ENCODE data around the gene EPO.

DNA sequence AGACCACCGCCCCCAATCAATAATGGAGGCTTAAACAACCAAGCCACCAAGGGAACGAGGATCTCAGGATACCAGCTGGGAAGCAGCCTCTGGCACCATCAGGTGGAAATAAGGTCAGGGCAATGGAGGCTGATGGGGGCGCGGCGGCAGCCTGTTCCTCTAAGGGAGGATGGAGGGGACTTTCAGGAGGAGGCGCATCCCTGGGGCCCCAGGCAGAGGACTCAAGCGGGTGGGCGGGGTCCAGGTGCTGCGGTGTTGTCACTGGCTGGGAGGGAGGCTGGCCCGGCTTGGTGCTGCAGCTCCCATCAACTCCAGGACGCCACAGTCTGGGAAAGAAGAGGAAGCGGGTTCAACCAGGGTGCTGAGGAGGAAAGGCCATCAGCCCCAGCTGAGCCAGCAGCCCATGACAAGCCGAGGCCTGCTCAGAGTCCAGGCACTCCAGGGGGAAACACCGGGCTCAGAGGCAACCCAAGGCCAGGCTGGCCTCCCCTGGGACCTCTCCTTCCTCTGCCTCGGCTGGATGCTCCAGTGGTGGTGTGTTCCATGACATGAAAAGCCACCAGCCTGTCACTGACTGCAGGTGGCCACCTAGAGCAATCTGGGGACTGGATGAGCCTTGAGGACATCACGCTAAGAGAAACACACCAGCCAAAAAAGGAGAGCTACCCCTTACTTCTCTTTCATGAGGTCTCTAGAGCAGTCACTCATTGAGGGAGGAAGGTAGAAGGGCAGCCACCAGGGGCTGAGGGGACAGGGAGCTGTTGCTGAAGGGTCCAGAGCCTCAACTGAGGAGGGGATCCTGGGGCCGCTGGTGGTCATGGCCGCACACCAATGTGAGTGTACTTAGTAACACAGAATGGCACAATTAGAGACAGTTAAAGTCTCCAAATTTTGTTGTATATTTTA lies 30.8 kb upstream of the EPO start:
- TF ChIP-seq POLR2AphosphoS5 (IDR thresholded peaks at IDR 0.05; ENCODE audit: low read depth, low read length): no peak
- TF ChIP-seq TAF1 (IDR thresholded peaks at IDR 0.05; ENCODE audit: borderline replicate concordance, low read depth, low read length): no peak

Measured in GM12892 (cell line).